T-helper 2 cell (primary cell): ENCODE results near the gene LRP10.
"Not testable (repeated sequence)": the region's sequence is repeated elsewhere in the genome, so short reads cannot be mapped to it uniquely, and the experiment has no call there.

Experiments
- DNase-seq, 5 experiments: peaks; one replicate each; pipeline versions ENCODE4 v3.0.0 to v3.0.0-alpha.2; 2012 to 2022

The LRP10 gene

DNA sequence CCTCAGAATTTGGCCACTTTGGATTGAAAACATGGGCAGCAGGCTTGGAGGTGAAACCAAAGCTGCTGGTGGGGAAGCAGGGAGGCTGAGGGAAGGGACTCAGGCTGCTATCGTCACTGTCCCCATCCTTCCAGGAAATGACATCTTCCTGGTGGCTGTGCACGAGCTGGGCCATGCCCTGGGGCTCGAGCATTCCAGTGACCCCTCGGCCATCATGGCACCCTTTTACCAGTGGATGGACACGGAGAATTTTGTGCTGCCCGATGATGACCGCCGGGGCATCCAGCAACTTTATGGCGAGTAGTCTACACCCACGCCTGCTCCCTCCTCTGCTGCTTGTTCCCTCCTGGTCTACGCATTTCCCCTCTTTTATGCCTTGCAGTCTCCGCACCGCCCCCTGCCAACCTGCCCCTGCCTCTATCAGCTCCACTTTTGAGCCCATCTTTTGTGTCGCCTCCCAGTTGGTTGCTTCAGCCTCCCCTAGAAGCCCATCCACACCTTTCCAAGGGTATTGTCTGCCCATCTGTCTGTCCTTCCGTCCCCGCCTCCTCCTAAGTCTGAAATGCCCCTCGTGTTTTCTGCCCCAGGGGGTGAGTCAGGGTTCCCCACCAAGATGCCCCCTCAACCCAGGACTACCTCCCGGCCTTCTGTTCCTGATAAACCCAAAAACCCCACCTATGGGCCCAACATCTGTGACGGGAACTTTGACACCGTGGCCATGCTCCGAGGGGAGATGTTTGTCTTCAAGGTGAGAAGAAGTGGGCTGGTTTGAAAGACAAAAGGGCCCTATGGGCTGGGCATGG, 28.2 kb upstream of the LRP10 start:
- no peak for DNase-seq

DNA sequence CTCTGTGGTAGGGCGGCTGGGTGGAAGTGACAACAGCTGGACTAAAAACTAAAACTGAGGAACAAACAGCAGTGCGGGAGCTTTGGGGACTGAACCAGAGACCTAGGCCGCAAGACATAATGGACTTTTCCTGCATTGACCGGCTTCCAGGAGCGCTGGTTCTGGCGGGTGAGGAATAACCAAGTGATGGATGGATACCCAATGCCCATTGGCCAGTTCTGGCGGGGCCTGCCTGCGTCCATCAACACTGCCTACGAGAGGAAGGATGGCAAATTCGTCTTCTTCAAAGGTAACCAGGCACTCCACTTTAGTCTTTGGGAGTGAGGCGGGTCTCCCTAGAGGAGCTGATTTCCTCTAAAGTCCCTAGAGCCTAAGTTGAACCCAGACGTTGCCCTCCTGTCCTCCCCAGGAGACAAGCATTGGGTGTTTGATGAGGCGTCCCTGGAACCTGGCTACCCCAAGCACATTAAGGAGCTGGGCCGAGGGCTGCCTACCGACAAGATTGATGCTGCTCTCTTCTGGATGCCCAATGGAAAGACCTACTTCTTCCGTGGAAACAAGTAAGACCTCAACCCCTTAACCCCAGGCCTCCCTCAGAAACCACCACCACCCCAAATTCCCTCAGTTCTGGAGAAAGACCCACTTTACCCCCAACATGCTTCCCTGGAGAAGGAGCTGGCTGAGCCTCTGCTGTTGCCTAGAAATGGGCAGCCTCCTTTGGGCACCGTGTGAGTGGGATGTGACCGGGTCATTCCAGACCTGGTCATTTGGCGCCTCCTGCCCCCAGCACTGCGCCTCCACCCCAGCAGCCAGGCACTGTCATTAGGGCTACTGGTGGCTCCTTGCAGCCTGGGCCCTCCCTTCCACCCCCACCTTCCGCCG, 27.1 kb upstream of the LRP10 start:
- no peak for DNase-seq

DNA sequence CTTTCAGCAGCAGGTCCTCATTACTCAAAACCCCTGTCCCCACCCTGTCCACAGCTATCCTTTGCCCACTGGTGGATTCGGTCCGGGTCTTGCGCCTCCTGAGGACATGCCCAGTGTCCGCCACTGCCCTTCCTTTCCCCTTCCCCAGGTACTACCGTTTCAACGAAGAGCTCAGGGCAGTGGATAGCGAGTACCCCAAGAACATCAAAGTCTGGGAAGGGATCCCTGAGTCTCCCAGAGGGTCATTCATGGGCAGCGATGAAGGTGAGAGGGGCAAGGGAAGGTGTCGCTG, 26.5 kb upstream of the LRP10 start:
- no peak for DNase-seq

DNA sequence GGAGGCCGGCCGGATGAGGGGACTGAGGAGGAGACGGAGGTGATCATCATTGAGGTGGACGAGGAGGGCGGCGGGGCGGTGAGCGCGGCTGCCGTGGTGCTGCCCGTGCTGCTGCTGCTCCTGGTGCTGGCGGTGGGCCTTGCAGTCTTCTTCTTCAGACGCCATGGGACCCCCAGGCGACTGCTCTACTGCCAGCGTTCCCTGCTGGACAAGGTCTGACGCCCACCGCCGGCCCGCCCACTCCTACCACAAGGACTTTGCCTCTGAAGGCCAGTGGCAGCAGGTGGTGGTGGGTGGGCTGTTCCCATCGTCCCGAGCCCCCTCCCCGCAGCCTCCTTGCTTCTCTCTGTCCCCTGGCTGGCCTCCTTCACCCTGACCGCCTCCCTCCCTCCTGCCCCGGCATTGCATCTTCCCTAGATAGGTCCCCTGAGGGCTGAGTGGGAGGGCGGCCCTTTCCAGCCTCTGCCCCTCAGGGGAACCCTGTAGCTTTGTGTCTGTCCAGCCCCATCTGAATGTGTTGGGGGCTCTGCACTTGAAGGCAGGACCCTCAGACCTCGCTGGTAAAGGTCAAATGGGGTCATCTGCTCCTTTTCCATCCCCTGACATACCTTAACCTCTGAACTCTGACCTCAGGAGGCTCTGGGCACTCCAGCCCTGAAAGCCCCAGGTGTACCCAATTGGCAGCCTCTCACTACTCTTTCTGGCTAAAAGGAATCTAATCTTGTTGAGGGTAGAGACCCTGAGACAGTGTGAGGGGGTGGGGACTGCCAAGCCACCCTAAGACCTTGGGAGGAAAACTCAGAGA, 25.5 kb upstream of the LRP10 start:
- no peak for DNase-seq

DNA sequence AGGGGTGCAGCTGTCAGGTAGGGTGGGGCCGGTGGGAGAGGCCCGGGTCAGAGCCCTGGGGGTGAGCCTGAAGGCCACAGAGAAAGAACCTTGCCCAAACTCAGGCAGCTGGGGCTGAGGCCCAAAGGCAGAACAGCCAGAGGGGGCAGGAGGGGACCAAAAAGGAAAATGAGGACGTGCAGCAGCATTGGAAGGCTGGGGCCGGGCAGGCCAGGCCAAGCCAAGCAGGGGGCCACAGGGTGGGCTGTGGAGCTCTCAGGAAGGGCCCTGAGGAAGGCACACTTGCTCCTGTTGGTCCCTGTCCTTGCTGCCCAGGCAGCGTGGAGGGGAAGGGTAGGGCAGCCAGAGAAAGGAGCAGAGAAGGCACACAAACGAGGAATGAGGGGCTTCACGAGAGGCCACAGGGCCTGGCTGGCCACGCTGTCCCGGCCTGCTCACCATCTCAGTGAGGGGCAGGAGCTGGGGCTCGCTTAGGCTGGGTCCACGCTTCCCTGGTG, 24.7 kb upstream of the LRP10 start:
- DNase-seq: no peak

DNA sequence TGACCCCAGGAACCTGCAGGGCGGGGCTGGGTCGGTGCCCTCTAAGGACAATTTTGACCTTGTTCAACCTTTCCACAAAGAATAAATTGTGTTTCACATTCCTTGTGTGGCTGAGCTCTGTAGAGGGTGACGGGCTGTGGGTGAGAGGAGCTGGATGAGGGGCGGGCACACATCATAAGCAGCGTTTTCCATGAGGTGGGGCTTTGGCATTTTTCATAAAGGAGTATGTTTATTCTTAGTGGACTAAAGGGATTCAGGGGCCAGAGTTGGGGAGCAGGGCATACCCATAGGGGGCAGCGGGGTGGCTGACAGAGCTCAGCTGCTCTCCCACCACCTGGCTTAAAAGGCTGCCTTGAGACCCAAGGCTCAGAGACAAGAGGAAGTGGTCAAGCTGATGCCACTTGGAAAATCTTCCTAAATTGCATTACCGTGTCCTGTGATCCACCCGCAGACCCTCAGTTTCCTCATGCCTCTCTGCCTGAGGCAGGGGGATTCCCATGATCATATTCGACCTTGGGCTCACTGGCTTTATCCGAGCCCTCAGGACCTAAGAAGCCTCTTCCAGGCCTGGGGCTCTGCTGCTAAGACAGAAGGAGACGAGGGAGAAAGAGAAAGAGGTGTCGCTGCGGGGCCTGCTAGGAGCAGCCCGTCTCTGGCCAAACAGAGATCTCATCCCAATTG, 23.7 kb upstream of the LRP10 start:
- no peak for DNase-seq

DNA sequence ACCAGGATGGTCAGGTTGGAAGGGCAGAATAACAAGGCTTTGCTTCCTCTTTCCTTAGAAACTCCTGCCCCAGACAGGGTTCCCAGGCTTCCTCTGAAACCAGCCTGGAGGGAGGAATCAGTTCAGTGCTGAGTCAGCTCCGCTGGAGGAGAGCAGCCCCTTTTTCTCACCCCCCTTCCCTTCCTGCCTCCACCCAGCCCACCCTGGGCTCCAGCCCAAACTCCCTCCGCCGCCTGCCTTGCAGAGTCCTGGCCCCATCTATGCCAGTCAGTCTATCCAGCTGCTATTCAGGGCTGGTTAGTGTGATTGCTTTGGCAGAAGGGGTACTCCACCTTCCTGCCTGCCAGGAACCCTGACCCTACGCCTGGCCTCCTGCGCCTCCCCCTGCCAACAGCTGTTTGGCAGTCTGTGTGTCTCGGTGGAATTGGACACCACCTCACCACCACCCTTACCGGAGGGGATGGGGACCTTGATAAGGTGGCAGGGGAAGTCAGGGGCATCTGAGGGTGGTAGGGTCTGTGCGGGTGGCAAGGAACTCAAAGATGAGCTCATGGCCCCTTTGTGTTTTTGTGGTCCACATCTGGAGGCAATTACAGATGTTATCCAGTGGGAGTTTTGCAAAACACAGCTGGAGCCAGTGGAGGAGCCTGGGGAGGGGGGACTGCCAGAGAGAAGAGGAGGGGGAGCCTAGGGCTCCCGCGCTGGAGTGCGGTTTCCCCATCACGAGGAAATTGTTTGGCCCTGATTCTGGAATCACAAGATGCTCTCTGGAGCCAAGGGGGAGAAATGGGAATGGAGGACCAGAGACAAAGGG, 23.0 kb upstream of the LRP10 start:
- DNase-seq: no peak

DNA sequence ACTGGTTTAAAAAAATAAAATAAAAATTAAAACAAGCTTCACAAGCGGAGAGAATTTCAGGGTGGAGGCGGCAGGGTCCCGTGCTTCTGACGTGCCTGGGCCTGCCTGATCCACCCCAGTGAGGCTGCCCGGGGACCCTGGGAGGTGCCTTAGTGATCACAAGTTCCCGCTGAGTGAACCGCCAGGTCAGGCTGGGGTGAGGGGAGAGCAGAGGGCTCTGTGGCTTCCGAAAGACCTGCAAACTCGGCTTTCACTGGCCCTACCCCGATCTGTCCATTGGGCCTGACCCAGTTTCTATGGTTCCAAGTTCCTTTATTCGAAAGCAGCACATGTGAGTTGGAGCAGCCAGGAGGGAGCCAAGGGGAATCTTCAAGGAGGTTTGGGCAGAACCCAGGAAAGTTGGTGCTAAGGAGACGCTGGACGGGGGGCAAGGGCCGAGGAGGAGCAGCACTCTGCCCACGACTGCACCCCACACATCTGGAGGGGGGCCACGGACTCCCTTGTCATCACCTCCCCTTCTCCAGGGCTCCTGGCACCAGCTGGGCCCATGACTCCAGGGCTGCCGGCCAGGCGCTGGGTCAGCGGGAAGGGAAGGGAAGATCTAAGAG, 22.2 kb upstream of the LRP10 start:
- DNase-seq: no peak

DNA sequence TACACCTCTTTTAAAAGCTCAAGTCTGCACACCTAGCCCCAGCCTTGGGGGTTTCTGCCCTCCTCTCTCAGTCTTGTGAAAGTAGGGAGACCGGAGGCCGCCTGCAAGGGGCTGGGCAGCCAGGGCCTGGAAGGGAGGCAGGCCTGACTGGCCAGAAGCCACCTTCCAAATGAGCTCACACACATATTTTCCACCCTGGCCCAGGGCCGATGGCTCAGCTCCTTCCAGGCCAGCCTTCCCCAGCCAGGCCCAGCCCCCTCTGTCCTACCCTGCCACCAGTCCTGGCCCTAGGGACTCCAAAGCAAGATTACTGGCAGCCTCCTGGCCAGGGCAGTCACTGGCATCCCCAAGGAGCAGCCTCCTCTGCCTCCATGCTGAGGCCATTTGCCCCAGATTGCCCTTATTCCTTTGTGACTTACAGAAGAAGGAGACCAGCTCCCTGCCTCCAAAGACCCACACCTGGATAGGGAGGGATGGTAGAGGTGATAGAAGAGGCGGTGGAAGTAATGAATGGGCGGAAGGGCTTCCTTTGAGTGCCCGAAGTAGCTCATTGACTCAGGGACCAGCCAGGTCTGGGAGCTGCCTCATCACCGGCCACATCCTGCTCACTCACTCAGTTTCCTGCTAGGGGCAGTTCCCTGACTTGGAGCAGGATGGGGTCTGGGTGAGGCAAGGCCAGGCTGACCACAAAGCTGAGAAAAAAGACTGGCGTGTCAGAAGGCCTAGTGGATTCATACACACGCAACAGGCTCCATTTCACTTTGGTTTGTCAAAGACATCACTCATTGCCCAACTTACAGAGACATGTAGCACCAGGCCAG, 20.4 kb upstream of the LRP10 start:
- peak in 1 of 5 experiments; percentile 40 for DNase-seq

DNA sequence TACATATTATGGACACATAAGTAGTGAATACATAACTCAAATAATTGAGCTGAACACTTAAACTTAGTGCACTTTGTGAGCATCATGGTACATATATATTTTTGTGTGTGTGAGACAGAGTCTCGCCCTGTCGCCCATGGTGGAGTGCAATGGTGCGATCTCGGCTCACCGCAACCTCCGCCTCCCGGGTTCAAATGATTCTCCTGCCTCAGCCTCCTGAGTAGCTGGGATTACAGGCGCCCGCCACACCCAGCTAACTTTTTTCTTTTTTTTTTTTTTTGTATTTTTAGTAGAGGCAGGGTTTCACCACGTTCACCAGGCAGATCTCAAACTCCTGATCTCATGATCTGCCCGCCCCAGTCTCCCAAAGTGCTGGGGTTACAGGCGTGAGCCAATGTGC, 19.4 kb upstream of the LRP10 start:
- not testable (repeated sequence) for DNase-seq

DNA sequence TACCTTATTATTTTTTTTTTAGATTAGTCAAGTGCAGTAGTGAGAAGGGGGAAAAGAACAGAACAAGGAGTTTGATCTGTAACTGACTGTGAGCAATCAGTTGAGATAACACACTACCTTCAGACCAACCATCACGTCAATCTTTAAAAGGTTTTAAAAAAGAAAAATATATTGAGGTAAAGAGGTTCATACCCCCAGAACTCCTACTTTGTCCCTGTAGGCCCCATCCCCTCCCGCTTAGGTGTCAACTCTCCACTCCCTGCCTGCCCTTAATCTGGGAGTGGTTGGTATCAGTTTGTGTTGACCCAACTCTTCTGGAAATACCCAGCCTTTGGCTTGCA, 19.0 kb upstream of the LRP10 start:
- no peak for DNase-seq

DNA sequence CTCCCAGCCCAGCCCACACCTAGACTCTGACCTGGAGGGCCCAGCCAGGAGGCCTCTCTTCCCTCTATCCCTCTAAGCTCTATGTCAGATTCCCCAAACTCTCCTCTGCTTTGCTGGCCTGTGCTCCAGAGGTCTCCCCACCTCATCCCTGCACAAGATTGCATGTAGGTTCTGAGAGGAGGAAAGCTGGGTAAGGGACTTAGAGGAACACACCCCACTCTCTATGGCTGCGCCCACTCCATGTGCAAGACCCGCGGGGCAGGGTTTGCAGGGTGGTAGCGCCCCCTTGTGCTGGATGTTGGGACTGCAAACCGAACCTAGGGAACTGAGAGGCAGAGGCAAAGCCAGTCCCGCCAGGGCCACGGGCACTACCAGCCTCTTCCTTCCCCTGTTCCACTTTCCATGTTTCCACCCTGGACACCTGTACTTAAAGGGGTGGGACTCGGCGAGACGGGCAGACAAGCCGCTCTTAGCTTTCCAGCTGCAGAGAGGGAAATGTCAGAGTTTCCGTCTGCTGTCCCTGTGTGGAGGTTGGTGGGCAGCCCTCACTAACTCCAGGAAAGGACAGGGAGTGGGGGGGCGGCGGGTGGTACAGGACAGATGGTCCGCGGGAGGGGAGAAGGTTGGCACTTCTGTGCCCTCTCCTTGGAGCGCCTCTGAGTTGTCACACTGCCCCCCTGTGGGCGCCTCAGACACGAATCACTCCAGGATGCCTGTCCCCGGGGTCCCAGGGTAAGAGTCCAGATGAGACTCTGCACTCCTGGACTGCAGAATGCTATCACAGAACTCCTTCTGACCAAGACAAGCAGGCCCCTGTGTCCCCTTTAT, 18.4 kb upstream of the LRP10 start:
- DNase-seq: peak; percentile 65 to 91 (median 81)

DNA sequence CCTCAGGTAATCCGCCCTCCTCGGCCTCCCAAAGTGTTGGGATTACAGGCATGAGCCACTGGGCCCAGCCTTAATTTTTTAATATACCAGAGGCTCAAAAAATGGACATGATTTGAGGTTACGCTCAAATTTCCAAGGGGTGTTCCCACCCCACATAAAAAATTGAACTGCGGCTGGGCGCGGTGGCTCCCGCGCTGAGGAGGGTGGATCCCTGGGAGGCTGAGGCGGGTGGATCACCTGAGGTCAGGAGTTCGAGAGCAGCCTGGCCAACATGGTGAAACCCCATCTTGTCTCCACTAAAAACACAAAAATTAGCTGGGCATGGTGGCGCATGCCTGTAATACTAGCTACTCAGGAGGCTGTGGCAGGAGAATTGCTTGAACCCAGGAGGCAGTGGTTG, 17.2 kb upstream of the LRP10 start:
- not testable (repeated sequence) for DNase-seq

DNA sequence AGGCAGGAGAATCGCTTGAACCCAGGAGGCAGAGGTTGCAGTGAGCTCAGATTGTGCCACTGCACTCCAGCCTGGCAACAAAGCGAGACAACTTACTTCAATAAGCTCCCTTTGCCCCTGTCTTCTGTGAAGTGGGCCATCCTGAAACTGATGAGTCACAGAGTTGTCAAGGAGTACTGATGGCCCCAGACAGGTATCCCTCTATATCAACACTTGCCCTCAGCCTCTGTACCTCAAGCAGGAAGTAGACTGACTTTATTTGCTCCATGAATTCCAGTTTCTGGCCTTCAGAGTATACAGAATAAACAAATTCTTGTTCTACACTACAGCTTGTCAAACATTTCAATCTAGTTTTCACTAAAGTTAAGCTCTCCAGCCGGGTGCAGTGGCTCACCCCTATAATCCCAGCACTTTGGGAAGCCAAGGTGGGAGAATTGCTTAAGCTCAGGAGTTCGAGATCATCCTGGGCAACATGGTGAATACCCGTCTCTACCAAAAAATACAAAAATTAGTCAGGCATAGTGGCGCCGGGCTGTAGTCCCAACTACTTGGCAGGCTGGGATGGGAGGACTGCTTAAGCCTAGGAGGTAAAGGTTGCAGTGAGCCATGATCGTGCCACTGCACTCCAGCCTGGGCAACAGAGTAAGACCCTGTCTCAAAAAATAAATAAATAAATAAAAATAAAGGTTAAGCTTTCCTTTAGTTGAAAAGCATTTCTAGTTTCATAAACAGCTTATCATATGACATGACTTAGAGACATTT, 16.4 kb upstream of the LRP10 start:
- no peak for DNase-seq

DNA sequence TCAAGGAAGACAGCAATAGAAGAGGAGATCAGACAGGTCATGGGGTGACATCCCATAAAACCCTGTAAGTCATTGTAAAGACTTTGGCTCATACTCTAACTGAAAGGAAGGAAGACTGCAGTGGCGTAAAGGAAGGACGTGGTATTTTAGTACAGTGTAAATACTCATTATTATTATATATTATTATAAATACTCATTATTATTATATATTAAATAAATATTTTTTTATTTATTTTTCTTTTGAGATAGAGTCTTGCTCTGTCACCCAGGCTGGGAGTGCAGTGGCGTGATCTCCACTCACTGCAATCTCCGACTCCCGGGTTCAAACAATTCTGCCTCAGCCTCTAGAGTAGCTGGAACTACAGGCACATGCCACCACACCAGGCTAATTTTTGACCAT, 15.1 kb upstream of the LRP10 start:
- DNase-seq: no peak

DNA sequence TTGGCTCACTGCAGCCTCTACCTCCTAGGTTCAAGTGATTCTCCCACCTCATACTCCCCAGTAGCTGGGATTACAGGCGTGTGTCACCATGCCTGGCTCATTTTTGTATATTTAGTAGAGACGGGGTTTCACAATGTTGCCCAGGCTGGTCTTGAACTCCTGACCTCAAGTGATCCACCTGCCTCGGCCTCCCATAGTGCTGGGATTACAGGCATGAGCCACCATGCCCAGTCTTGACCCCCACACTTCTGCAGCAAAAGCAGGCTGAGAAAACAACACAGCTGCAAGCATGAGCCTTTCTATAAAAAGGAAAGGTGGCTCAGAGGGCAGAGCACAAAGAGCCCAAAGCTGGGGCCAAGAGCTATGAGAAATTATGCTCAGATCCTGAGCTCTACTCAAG, 11.2 kb upstream of the LRP10 start:
- DNase-seq: not testable (repeated sequence)

DNA sequence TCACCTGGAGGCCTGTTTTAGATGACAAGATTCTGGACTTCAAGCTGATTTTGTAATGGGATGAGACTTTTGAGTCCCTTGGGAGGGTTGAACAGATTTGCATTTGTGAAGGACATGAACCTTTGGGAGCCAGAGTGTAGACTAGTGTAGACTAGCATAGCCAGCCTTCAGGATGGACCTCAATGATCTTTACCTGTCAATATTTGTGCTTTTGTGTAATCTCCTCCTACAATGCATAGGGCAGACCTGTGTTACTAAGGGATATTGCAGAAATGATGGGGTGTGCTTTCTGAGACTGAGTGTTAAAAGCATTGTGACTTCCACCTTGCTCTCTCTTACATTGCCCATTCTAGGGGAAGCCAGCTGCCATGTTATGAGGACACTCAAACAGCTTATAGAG, 9.9 kb upstream of the LRP10 start:
- DNase-seq: no peak

DNA sequence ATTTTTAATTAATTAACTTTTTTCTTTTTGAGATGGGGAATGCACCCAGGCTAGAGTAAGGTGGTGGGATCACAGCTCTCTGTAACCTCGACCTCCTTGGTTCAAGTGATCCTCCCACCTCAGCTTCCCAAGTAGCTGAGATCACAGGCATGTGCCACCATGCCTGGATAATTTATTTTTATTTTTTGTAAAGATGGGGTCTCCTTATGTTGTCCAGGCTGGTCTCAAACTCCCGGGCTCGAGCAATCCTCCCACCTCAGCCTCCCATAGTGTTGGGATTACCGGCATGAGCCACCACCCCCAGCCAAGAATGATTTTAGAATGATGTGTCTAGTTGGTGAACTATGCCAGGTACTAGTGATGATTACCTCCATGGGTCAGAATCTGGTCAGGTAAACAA, 6.6 kb upstream of the LRP10 start:
- DNase-seq: no peak
